BE2C (cell line): Measurements from ENCODE around the gene MESP2.

Source experiments
- DNase-seq: peaks from one replicate; pipeline ENCODE4 v3.0.0-alpha.2; 2020
- H3K27me3 ChIP-seq: fragments of 250-450 bp; sonication (Bioruptor Pico); 2 replicates; pipeline ENCODE4 v1.5.1; 2020; ENCODE audit warnings: mild to moderate bottlenecking
- H3K36me3 ChIP-seq: fragments of 250-450 bp; sonication (Bioruptor Pico); 2 replicates; pipeline ENCODE4 v1.5.1; 2020; ENCODE audit warnings: mild to moderate bottlenecking
- H3K4me1 ChIP-seq: fragments of 250-450 bp; sonication (Bioruptor Pico); 2 replicates; pipeline ENCODE4 v1.5.1; 2020
- H3K4me3 ChIP-seq: 2 replicates; pipeline ENCODE4 v1.5.1; 2011; ENCODE audit warnings: low read depth, low read length
- H3K9me3 ChIP-seq: fragments of 250-450 bp; sonication (Bioruptor Pico); 2 replicates; pipeline ENCODE4 v1.5.1; 2020
- TF ChIP-seq, protein P1 (sequence below): IDR thresholded peaks from 2 replicates; pipeline ENCODE4 v1.5.1; 2012; ENCODE audit warnings: mild to moderate bottlenecking, low read depth, low read length

The MESP2 gene

DNA sequence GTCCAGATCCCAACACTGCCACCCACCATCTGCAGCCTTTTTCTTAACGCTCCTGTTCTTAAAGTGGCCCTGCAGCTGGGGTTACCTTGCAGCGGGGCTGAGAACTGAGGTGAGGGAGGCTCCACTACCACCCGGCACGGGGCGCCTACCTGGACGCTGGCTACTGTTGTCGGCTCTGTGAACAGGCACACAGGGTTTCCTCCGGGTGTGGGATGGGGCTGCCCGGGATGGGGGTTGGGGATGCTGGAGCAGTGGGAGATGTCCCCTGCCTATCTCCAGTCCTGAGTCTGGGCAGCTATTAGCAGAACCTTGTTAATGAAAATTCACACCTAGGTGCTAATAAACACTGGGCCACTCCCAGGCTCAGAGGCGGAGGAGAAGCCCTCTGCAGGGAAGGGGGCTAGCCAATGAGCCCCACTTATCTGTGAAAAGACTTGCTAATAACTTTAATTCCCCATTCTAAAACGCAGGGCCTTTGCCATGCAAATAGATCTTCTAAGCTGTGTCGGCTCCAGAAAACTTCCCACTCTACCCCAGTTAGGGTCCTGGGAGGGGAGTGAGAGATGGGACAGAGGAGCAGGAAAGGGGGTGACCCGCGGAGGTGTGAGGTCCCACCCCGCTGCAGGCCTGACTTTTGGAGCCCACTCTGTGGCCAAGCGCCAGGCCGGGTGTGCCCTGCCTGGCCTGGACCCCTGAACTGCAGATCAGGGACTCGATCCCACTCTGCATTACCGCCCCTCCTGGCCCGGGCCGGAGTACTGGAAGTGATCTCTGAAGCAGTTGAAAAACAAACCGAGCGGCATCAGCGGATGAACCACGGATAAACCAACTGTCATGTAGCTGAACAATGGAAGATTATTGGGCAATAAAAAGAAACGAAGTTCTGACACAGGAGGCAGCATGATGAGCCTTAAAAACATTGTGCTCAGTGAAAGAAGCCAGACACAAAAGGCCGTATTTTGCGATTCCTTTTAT is 28.1 kb upstream of the MESP2 start:
- no peaks in the 10 kb centered on the region for H3K27me3 ChIP-seq
- TF ChIP-seq, protein P1, sequence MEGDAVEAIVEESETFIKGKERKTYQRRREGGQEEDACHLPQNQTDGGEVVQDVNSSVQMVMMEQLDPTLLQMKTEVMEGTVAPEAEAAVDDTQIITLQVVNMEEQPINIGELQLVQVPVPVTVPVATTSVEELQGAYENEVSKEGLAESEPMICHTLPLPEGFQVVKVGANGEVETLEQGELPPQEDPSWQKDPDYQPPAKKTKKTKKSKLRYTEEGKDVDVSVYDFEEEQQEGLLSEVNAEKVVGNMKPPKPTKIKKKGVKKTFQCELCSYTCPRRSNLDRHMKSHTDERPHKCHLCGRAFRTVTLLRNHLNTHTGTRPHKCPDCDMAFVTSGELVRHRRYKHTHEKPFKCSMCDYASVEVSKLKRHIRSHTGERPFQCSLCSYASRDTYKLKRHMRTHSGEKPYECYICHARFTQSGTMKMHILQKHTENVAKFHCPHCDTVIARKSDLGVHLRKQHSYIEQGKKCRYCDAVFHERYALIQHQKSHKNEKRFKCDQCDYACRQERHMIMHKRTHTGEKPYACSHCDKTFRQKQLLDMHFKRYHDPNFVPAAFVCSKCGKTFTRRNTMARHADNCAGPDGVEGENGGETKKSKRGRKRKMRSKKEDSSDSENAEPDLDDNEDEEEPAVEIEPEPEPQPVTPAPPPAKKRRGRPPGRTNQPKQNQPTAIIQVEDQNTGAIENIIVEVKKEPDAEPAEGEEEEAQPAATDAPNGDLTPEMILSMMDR, result no peak
- no peak overlapping the region for H3K4me3 ChIP-seq

DNA sequence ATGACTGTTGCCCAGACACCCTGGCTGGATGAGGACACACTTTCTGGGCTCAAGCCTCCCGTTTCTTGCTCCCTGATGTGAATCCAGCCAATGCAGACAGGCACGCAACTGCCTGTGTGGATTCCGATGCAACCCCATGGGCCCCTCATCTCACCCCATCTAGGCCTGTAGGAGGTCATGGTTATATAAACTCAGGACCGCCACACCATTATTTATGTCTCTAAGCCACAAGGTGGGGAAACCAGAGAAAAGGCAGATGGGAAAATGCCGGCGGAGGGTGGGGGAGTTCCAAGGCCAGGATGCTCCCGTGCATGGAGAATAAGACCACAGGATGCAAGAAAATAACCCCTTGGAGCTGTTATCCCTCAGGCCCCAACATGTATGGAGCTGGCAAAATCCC is 27.1 kb upstream of the MESP2 start:
- Histone ChIP-seq H3K4me3 (no peak overlapping the region), H3K9me3 (no peaks in the 10 kb centered on the region), H3K27me3 (no peaks in the 10 kb centered on the region), H3K36me3 (no peaks in the 10 kb centered on the region), H3K4me1 (no peaks in the 10 kb centered on the region)
- TF ChIP-seq, protein P1, result no peak
- no peak for DNase-seq

More for the DNA sequence above, 28.1 kb upstream of the MESP2 start:
- no peaks in the 10 kb centered on the region for H3K4me1 ChIP-seq
- no peak for DNase-seq
- H3K9me3 ChIP-seq, result no peaks in the 10 kb centered on the region
- H3K36me3 ChIP-seq, result no peaks in the 10 kb centered on the region

GRCh38 chr15:89749526-89749925 is 26.6 kb upstream of the MESP2 start:
- Histone ChIP-seq H3K27me3 (no peaks in the 10 kb centered on the region), H3K9me3 (no peaks in the 10 kb centered on the region), H3K36me3 (no peaks in the 10 kb centered on the region), H3K4me1 (no peaks in the 10 kb centered on the region), H3K4me3 (no peak overlapping the region)
- no peak for DNase-seq
- TF ChIP-seq, protein P1, result no peak

GRCh38 chr15:89749951-89750559 is 26.1 kb upstream of the MESP2 start:
- TF ChIP-seq, protein P1, result no peak
- H3K9me3 ChIP-seq, result no peaks in the 10 kb centered on the region

DNA sequence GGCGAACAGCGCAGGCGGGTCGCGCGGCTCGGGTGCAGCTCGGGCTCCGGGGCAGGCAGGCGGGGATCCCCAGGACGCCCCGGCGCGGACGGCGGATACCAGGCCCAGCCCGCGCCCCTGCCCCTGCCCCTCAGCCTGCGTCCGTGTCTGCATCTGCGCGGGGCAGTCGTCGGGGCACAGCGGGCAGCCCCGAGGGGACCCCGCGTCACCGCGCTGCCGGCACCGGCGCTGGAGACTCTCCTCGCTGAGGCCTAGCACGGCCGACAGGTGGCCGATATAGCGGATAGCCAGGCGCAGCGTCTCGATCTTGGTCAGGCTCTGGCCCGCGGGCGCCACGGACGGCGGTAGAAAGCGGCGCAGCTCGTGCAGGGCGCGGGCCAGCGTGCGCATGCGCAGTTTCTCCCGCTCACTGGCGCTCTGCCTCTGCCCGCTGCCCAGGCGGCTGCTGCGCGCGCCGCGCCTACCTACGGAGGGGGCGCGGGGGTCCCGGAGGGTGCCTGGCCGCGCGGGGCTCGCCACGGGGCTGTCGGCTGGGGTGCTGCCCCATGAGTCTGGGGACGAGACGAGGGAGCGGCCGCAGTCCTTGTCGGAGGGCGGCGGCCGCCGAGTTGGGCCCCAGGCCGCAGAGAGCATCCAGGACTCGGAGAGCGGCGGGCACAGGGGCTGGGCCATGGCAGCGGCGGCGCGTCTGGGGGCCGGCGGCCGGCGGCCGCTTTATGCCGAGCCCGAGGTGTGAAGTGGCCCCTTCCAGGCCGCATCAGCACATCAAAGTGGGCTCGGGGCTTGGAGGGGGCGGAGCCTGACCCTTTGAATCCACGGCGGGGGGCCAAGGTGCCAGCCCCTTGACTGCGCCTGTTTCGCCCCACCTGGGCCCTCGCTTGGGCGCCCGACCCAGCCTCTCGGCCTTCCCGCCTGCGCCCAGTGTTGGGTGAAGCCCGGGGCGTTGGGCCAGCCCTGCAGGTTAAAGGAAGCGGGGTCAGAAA is 25.3 kb upstream of the MESP2 start, which contains the start of gene MESP1:
TSS of gene MESP1 (minus strand) at position 690 of the 983 bp plus-strand sequence. CDS start at position 672, 18 bp downstream.
- no peaks in the 10 kb centered on the region for H3K27me3 ChIP-seq
- no peaks in the 10 kb centered on the region for H3K9me3 ChIP-seq
- no peaks in the 10 kb centered on the region for H3K4me1 ChIP-seq
- peak within 1 kb of the TSS; percentile 60 for H3K4me3 ChIP-seq
- TF ChIP-seq, protein P1, result peak; percentile 55
- DNase-seq, result peak; percentile 97
- no peaks in the 10 kb centered on the region for H3K36me3 ChIP-seq

More at GRCh38 chr15:89749951-89750559, 26.1 kb upstream of the MESP2 start:
- Histone ChIP-seq H3K36me3 (no peaks in the 10 kb centered on the region), H3K27me3 (no peaks in the 10 kb centered on the region), H3K4me3 (peak overlapping the region; percentile 55), H3K4me1 (no peaks in the 10 kb centered on the region)
- no peak for DNase-seq
